ENCODE data around the gene POLR2H. TPM values are rescaled to one million over a fixed set of nuclear protein-coding genes. Genes with fewer than 3 reads are reported as not detected.

The POLR2H gene
- total RNA-seq, 1 experiment from 2014 or later: 156 TPM

DNA sequence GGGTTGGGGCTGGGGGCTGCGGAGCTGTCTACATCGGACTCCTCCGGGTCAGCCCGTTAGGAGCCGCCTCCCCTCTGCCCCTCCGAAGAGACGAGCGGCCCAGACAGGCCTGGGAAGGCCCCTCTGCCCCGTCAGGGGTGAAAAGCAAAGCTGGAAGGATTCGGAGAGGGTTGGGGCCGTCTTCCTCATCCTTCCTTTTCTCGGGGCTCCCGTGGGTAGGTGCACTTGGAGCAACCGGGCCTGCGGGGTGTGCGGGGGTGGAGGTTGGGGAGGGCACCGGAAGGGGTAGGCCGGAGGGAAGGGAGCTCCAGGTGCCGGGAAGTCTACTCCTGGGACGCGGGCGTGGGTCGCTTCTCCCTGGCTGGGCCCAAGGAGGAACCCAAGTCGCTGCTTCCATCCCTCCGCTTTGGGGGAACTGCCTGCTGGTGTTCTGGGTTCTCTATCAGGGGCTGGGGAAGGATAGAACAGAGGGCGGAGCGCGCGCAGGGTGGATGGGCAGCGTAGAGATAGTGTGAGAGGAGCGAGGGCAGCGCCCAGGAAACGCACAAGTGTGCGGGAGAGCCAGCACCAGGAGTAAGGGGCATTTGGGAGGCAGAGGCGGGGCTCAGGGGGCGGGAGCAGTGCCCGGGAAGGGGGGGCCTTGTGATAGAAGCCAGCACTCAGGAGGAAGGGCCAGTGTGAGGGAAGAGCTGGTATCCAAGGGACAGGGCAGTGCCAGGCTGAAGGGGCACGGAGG is 590 bp downstream of the POLR2H start:
- in situ Hi-C loops (cut with HindIII; ENCODE audit: low pct_unique_long_range_greater_than_20kb, low sequenced_read_pairs): no loop called here
- H3K4me3 ChIP-seq (ENCODE audit: low read depth in 2 of 2, low read length in 2 of 2): peak overlapping the region; percentile 86 to 98
- DNase-seq (ENCODE audit: low read depth, low spot score) (peak; percentile 61), ATAC-seq (peak; percentile 57)
- no peaks in the 10 kb centered on the region for H3K27me3 ChIP-seq (ENCODE audit: control insufficient read depth, insufficient read depth, low read length)
- no peak for TF ChIP-seq SIN3A (IDR thresholded peaks at IDR 0.05; ENCODE audit: borderline replicate concordance, insufficient read depth, low read depth, low read length)
- peak; percentile 24; the same call in 1 of the 2 replicates for TF ChIP-seq POLR2AphosphoS5 (IDR thresholded peaks at IDR 0.05; ENCODE audit: low read depth, low read length)
- intact Hi-C loops (cut with micrococcal nuclease; ENCODE audit: unreplicated experiment): no loop called here
- TSS peak; percentile 75 for BruUV-seq (replicated peaks)
- ChIA-PET CTCF (interaction anchor here (1.0 to 1.4 kb wide), 3 partner anchors 9 to 16 kb away, joined by 3 to 4 read pairs (median 3); no protein-coding TSS in a partner anchor), POLR2A (interaction anchor here (0.6 to 0.7 kb wide), 2 partner anchors 91 to 198 kb away, joined by 4 to 10 read pairs; no protein-coding TSS in a partner anchor)
- no peaks in the 10 kb centered on the region for H3K9me3 ChIP-seq (ENCODE audit: control insufficient read depth, insufficient read depth, low read depth, low read length)
- H3K36me3 ChIP-seq (ENCODE audit: control insufficient read depth, insufficient read depth, low read length): peaks cover 8% of the 10 kb centered on the region
- H3K27ac ChIP-seq (ENCODE audit: low read length): peak overlapping the region; percentile 91
- peaks cover 13% of the 10 kb centered on the region for H3K4me1 ChIP-seq (ENCODE audit: control insufficient read depth, insufficient read depth, low read length)

DNA sequence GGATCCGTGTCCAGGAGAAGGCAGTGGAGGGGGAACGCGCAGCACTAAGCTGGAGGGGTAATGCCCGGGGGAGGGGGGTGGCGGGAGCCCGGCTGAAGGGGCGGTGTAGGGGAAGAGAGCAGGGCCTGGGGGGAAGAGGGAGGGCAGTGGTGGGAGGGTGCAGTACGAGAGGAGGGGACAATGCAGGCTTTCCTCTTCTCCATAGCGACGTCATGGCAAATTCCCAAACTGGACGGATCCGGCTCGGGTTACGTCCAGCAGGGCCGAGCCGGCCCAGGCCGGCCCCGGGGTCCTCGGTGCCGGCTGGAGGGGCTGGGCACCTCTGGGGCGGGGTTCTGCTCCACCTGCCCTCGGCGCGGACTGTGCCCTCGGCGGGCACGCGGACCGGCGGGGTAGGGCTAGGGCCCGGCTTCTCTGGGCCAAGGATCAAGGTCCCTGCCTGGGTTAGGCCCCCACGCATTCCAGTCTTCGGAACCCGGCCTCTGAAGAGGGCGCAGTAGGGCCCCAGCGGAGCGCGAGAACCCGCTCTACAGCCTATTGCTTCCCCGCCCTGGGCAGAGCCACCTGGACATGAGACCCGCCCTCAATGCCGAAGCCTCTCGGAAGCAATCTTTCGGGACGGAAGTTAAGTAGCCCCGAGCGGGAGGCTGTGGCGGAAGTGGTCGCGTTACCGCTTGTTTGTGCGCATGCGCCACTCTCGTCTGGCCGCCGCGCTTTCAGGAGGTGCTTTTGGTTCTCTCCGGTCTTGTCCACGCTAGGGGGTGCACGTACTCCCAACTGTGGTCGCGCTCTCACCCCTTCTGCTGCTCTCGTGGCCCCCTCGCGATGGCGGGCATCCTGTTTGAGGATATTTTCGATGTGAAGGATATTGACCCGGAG is 1.4 kb downstream of the POLR2H start:
- ChIA-PET CTCF (interaction anchor here (0.6 to 1.4 kb wide), 4 partner anchors 9 to 18 kb away, joined by 3 to 4 read pairs (median 4); no protein-coding TSS in a partner anchor), POLR2A (interaction anchor here (0.6 to 0.7 kb wide), 2 partner anchors 90 to 197 kb away, joined by 4 to 10 read pairs; no protein-coding TSS in a partner anchor)
- H3K4me3 ChIP-seq (ENCODE audit: low read depth in 2 of 2, low read length in 2 of 2): peak overlapping the region; percentile 86 to 98
- H3K9me3 ChIP-seq (ENCODE audit: control insufficient read depth, insufficient read depth, low read depth, low read length): no peaks in the 10 kb centered on the region
- TF ChIP-seq, protein P1, sequence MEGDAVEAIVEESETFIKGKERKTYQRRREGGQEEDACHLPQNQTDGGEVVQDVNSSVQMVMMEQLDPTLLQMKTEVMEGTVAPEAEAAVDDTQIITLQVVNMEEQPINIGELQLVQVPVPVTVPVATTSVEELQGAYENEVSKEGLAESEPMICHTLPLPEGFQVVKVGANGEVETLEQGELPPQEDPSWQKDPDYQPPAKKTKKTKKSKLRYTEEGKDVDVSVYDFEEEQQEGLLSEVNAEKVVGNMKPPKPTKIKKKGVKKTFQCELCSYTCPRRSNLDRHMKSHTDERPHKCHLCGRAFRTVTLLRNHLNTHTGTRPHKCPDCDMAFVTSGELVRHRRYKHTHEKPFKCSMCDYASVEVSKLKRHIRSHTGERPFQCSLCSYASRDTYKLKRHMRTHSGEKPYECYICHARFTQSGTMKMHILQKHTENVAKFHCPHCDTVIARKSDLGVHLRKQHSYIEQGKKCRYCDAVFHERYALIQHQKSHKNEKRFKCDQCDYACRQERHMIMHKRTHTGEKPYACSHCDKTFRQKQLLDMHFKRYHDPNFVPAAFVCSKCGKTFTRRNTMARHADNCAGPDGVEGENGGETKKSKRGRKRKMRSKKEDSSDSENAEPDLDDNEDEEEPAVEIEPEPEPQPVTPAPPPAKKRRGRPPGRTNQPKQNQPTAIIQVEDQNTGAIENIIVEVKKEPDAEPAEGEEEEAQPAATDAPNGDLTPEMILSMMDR (IDR thresholded peaks at IDR 0.05): peak; percentile 87
- TF ChIP-seq SIN3A (IDR thresholded peaks at IDR 0.05; ENCODE audit: borderline replicate concordance, insufficient read depth, low read depth, low read length) (peak; percentile 91; the same call in 1 of the 2 replicates), TCF7L2 (IDR thresholded peaks at IDR 0.05; ENCODE audit: low read depth, low read length) (peak; percentile 57; the same call in 1 of the 2 replicates), POLR2AphosphoS5 (IDR thresholded peaks at IDR 0.05; ENCODE audit: low read depth, low read length) (peak; percentile 99)
- TF ChIP-seq, protein P2, sequence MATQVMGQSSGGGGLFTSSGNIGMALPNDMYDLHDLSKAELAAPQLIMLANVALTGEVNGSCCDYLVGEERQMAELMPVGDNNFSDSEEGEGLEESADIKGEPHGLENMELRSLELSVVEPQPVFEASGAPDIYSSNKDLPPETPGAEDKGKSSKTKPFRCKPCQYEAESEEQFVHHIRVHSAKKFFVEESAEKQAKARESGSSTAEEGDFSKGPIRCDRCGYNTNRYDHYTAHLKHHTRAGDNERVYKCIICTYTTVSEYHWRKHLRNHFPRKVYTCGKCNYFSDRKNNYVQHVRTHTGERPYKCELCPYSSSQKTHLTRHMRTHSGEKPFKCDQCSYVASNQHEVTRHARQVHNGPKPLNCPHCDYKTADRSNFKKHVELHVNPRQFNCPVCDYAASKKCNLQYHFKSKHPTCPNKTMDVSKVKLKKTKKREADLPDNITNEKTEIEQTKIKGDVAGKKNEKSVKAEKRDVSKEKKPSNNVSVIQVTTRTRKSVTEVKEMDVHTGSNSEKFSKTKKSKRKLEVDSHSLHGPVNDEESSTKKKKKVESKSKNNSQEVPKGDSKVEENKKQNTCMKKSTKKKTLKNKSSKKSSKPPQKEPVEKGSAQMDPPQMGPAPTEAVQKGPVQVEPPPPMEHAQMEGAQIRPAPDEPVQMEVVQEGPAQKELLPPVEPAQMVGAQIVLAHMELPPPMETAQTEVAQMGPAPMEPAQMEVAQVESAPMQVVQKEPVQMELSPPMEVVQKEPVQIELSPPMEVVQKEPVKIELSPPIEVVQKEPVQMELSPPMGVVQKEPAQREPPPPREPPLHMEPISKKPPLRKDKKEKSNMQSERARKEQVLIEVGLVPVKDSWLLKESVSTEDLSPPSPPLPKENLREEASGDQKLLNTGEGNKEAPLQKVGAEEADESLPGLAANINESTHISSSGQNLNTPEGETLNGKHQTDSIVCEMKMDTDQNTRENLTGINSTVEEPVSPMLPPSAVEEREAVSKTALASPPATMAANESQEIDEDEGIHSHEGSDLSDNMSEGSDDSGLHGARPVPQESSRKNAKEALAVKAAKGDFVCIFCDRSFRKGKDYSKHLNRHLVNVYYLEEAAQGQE (IDR thresholded peaks at IDR 0.05; ENCODE audit: insufficient read depth in 1 of 2, low read depth in 2 of 2, low read length in 1 of 2): no peak
- peaks cover 13% of the 10 kb centered on the region for H3K4me1 ChIP-seq (ENCODE audit: control insufficient read depth, insufficient read depth, low read length)
- H3K27ac ChIP-seq (ENCODE audit: low read length): peak overlapping the region; percentile 91
- BruUV-seq (replicated peaks): no TSS peak
- H3K27me3 ChIP-seq (ENCODE audit: control insufficient read depth, insufficient read depth, low read length): no peaks in the 10 kb centered on the region
- ATAC-seq (peak; percentile 85), DNase-seq (ENCODE audit: low read depth, low spot score) (peak; percentile 90)
- in situ Hi-C loops (cut with HindIII; ENCODE audit: low pct_unique_long_range_greater_than_20kb, low sequenced_read_pairs) (no loop called here), intact Hi-C loops (cut with micrococcal nuclease; ENCODE audit: unreplicated experiment) (no loop called here)
- peaks cover 10% of the 10 kb centered on the region for H3K36me3 ChIP-seq (ENCODE audit: control insufficient read depth, insufficient read depth, low read length)

Measured in Panc1 (cell line).